Measurements from ENCODE around the gene VSIR. TPM values are rescaled to one million over a fixed set of nuclear protein-coding genes. Genes with fewer than 3 reads are reported as not detected.

The VSIR gene
- total RNA-seq, 4 donors from 2014 or later = 20.0 to 27.2 (median 21.3) TPM

DNA sequence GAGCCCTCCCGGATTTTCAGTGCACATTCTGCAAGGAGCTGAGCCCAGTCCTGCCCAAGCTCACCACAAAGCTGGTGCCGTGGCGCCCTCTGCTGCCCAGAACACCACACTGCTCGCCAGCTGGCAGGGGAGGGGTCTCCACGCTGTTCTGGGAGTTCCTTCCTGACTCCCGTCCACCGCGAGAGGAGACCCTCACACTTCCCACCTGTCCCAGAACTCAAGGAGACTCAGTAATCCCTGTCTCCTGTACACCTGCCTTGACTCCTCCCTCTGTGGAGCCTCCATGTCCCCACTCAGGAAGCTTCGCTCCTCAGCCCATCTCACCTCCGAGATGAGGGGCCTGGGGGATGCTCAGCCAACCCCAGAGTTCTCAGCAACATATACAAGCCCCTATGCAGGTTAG lies 65.0 kb downstream of the VSIR start:
- WGBS, 2 donors = 17% methylated on average over 7 to 9 of the region's 10 CpGs
- no peaks in the 10 kb centered on the region for H3K27me3 ChIP-seq

GRCh38 chr10:71707240-71707789 lies 66.0 kb downstream of the VSIR start:
- Histone ChIP-seq H3K4me3 (replicated peaks in 1 of 3) (no peak overlapping the region), H3K27me3 (no peaks in the 10 kb centered on the region), H3K36me3 (no peaks in the 10 kb centered on the region), H3K4me1 (no peaks in the 10 kb centered on the region), H3K9me3 (no peaks in the 10 kb centered on the region), H3K27ac (no peak overlapping the region)
- DNase-seq = no peak
- TF ChIP-seq, protein P1, sequence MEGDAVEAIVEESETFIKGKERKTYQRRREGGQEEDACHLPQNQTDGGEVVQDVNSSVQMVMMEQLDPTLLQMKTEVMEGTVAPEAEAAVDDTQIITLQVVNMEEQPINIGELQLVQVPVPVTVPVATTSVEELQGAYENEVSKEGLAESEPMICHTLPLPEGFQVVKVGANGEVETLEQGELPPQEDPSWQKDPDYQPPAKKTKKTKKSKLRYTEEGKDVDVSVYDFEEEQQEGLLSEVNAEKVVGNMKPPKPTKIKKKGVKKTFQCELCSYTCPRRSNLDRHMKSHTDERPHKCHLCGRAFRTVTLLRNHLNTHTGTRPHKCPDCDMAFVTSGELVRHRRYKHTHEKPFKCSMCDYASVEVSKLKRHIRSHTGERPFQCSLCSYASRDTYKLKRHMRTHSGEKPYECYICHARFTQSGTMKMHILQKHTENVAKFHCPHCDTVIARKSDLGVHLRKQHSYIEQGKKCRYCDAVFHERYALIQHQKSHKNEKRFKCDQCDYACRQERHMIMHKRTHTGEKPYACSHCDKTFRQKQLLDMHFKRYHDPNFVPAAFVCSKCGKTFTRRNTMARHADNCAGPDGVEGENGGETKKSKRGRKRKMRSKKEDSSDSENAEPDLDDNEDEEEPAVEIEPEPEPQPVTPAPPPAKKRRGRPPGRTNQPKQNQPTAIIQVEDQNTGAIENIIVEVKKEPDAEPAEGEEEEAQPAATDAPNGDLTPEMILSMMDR (IDR thresholded peaks at IDR 0.05) = no peak
- no peak for TF ChIP-seq POLR2A (IDR thresholded peaks at IDR 0.05)
- intact Hi-C loops (cut with DNase I) = loop anchor here (5.0 kb wide), 2 partner anchors 325 to 390 kb away; partner anchors contain the start of gene SLC29A3
- 94 to 96% methylated on average over 4 of the region's 5 CpGs for WGBS, 2 donors

More for the DNA sequence above, 65.0 kb downstream of the VSIR start:
- no peak overlapping the region for H3K27ac ChIP-seq
- H3K4me3 ChIP-seq (replicated peaks in 1 of 3) = no peak overlapping the region
- no peaks in the 10 kb centered on the region for H3K36me3 ChIP-seq
- DNase-seq = peak; percentile 48 to 52
- TF ChIP-seq, protein P1 (IDR thresholded peaks at IDR 0.05) = peak; percentile 48 to 92 (median 74)
- no peak for TF ChIP-seq POLR2A (IDR thresholded peaks at IDR 0.05)
- intact Hi-C loops (cut with DNase I) = loop anchor here (5.0 kb wide), 2 partner anchors 326 to 391 kb away; partner anchors contain the start of gene SLC29A3
- peaks cover 3 to 8% of the 10 kb centered on the region in 2 donors for H3K4me1 ChIP-seq
- no peaks in the 10 kb centered on the region for H3K9me3 ChIP-seq

- Histone ChIP-seq H3K36me3 (no peaks in the 10 kb centered on the region), H3K4me1 (no peaks in the 10 kb centered on the region), H3K27me3 (no peaks in the 10 kb centered on the region), H3K9me3 (no peaks in the 10 kb centered on the region), H3K27ac (no peak overlapping the region), H3K4me3 (replicated peaks in 1 of 3) (no peak overlapping the region)
- intact Hi-C loops (cut with DNase I) = loop anchor here (5.0 kb wide), 2 partner anchors 324 to 389 kb away; partner anchors contain the start of gene SLC29A3
- 94% methylated on average over 25 to 32 of the region's 35 CpGs for WGBS, 2 donors
- TF ChIP-seq POLR2A (IDR thresholded peaks at IDR 0.05) = no peak
- TF ChIP-seq, protein P1 (IDR thresholded peaks at IDR 0.05) = no peak
- DNase-seq = no peak
Measured at GRCh38 chr10:71706216-71707121, 66.9 kb downstream of the VSIR start.

DNA sequence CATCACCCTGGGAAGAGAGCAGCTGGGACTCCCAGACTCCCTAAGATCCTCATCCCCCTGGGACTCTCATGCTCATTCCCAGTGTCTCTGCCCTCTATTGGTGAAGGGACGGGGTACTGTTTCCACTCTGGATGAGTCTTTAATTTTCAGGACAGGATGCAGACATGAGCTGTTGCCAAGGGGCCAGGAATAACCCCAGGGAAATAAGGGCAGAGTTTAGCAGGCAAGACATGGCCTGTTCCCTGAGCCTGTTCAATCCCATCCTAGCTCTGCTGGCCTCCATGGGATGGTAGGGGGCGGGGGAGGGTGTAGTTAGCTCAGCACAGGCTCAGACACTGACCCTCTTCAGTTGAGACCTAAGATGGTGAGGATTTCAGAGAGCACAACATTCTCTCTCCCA lies 67.7 kb downstream of the VSIR start:
- WGBS, 2 donors = 70 to 88% methylated on average over 2 of the region's 2 CpGs
- no peaks in the 10 kb centered on the region for H3K36me3 ChIP-seq
- DNase-seq = no peak
- H3K9me3 ChIP-seq = no peaks in the 10 kb centered on the region
- no peak for TF ChIP-seq POLR2A (IDR thresholded peaks at IDR 0.05)
- TF ChIP-seq, protein P1 (IDR thresholded peaks at IDR 0.05) = no peak
- no peaks in the 10 kb centered on the region for H3K4me1 ChIP-seq
- no peak overlapping the region for H3K27ac ChIP-seq
- no peaks in the 10 kb centered on the region for H3K27me3 ChIP-seq
- intact Hi-C loops (cut with DNase I) = loop anchor here (5.0 kb wide), 2 partner anchors 323 to 388 kb away; partner anchors contain the start of gene SLC29A3
- no peak overlapping the region for H3K4me3 ChIP-seq (replicated peaks in 1 of 3)
